COLO668 (cell line): Measurements from ENCODE around the gene CADM1.

Experiments
- DNase-seq: peaks from one replicate; lab custom pipeline; 2025; ENCODE audit not compliant: unreplicated experiment; lab: John Stamatoyannopoulos, UW

Gene CADM1

DNA sequence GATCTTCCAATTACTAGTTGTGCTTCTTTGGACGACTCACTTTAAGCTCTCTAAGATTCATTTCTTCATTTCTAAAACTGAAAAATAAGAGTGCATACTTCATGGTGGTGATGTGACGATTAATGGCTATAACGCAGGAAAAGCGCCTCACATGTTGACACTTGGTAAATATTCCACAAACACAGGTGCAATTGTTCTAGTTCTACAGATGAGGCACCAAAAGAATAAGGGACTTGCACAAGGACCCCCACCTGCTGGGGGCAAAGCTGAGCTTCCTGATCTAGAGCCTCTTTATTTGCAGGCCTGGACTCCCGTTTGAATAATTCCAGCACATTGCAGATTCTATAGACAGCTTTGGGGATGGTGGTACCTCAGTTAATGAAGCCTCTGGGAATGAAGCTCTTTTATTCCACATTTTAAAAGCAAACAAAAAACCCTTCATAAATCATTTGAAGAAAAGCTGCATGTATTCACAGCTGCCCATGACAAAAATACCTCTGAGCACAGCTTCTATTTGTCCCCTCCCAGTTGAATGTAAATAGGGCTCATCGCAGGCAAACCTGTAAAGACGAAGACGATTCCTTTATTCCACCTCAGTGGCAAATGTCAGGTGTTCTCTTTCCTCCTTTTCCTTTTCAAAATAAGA is 14.9 kb upstream of the CADM1 start:
- peak; percentile 63 for DNase-seq

DNA sequence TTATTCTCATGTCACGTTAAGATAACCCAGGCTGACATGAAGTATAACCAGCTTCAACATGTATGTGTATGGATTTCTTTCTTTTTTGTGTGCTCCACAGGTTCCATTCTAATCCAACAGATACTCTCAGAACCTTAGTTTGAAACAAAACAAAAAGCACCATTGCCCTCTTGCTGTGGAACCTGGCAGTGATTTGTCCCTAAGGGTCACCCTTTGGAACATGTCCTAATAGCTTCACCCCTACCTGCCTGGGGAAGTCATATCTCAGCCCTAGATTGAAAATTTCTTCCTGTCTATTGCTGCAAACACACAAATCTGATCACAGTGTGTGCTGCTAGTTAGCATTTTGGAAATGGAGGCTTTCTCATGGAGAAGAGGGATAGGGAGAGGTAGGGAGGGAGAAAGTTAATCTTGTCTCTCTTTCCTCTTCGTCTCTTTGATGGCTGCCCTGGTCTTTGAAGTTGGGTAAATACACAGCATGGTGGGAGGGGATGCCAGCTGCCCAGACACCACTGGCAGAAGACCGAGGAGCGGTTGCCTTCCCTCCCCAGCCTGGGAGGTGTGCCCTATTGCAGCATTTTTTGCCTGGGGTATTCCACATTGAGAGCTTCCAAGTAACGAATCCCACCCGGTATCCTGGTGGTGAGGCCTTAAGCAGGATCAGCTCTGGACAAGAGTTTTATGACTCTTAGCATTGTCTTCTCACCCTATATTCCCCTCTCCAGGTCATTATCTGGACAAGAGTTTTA is 11.6 kb upstream of the CADM1 start:
- no peak for DNase-seq

- no peak for DNase-seq
Observed at GRCh38 chr11:115506954-115507675, 2.9 kb upstream of the CADM1 start.

DNA sequence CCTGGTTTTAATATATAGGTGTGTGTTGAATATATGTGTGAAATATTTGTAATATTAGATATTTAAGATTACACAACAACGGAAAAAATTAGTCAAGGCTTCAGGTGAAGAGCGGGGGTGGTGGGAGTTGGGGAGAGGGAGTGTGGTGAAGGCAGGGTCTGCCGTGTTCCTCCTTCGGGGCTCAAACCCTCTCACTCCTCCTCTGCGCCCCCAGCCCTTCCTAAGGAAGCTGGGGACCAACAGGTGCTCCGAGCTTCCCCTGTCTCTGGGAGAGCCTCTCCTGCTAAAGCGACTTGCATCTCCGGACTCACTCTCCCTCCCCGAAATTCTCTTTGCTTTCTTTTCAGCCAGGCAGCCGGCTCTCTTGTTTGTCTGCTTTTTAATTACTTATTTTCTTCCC is 960 bp upstream of the CADM1 start:
- DNase-seq = no peak

DNA sequence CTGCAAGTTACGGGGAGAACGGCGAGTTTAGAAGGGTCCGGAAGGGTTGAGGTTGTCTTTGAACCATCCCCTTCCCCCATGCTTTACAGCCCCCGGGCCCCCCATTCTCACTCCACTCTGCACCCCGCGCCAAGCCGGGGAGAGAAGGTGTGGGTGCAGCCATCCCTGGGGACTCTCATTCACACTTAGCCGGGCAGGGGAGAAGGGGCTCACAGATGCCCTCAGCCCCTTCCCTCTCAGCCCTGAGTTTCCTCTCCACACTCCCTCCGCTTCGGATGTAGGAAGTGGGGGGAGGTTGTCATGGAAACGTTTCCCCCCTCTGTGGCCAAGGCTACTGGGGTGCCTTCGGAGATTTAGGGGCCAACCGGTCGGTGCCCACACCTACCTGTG is 334 bp downstream of the CADM1 start:
- DNase-seq = no peak

GRCh38 chr11:115503083-115503885 is 931 bp downstream of the CADM1 start:
- peak; percentile 87 for DNase-seq

DNA sequence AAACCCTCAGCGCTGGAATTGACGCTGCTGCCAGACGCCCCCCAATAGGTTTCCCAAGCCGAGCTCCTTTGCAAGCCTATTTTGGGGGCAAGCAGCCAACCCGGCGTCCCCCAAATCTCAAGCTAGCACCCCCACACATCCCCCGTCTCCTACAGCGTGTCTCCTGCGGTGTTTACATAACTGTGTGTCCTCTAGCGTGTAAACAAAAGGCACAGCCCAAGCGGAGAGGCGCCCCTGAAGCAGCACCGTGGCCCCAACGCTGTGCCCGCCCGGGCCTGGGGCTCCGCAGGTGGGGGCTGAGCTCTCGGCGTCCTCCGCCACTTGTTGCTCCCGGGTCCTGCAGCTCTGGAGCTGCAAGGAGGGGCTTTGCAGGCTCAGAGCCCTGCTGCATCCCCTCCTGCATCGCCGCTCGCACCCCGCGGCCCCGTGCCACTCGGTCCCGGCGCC is 1.6 kb downstream of the CADM1 start:
- DNase-seq = no peak

GRCh38 chr11:115501893-115502589 is 2.2 kb downstream of the CADM1 start:
- DNase-seq = peak; percentile 32

- peak; percentile 32 for DNase-seq
Observed at GRCh38 chr11:115501502-115501892, 2.7 kb downstream of the CADM1 start.

GRCh38 chr11:115500547-115501501 is 3.4 kb downstream of the CADM1 start:
- DNase-seq = peak; percentile 32

DNA sequence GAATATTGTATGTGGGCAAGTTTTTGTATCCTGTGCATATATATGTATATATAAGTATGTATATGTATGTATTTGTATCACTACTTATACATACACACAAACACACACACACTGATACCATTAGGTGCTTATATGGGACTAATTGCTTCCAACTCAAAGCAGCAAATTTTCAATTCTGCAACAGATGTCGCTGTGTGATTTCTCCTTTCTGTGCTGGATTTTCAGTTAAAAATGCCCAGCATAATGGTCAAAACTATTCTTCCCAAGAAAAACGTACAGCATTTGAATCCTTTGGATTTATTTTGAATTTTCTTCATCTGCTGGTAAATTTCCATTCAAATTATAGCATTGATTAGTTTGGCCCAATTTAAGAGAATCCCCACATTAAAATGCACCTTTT is 4.3 kb downstream of the CADM1 start:
- no peak for DNase-seq

- DNase-seq = no peak
Observed at GRCh38 chr11:115499241-115499799, 4.9 kb downstream of the CADM1 start.

- peak; percentile 74 for DNase-seq
Observed at GRCh38 chr11:115498354-115498753, 5.9 kb downstream of the CADM1 start.

DNA sequence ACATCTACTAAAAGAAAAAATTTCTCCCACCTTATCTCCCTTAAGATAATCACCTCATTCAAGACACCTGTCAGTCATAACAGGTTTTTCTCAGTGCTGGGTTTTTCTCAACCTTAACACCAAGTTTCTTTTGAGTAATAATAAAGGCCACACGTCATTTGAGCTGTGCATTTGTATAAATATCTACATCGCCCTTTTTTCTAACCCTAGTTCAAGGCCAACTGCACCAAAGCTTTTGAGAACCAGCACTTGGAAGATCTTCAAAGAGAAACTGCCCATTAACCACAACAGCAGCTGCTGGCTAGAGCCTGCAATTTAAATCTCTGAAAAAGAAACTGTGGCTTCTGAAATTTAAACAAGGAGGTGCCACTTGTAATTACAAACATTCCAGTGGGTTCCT is 6.9 kb downstream of the CADM1 start:
- DNase-seq = no peak

DNA sequence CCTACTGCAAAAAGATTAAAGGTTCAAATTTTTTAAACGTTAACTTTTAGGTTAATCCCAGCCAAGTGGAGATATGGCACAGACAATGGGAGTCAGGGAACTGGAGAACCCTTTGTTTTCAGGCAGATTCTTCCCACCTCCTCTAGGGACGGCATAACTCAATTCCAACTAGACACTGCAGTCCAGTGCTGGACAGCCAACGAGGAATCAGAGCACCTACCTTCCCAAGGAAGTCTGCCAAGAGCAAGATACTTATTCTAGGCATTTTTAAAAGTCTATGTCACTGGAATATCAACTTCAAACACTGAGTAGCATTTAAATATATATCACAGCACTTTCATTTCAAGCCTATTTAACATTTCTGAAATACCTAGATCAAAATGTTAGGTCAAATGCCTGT is 7.3 kb downstream of the CADM1 start:
- DNase-seq = no peak

- DNase-seq = no peak
Observed at GRCh38 chr11:115493905-115494304, 10.3 kb downstream of the CADM1 start.

DNA sequence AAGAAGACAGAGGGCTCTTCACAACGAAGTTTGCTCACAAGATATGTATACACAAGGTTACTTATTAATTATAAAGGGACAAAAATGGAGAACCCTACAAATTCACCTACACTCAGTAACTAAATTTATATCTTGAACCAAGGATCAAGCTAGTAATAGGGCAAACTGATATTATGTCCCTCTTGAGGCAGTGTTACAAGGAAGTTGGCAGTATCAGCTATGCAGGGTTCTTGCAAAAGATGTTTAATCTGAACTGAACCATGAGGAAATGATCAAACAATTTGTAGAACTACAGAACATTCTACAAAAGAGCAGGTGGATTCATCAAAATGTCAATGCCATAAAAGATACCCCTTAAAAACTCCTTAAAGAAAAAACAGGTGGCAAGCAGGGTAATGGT is 10.7 kb downstream of the CADM1 start:
- DNase-seq = no peak

GRCh38 chr11:115489466-115489865 is 14.7 kb downstream of the CADM1 start:
- no peak for DNase-seq

GRCh38 chr11:115488945-115489344 is 15.3 kb downstream of the CADM1 start:
- DNase-seq = no peak
